RKO (cell line): ENCODE results near the gene TSPEAR.
"Not testable (repeated sequence)": the region's sequence is repeated elsewhere in the genome, so short reads cannot be mapped to it uniquely, and the experiment has no call there.

ENCODE experiments used
- DNase-seq: peaks from one replicate; pipeline ENCODE4 v3.0.0-alpha.2; 2016; ENCODE audit warnings: low spot score

The TSPEAR gene

GRCh38 chr21:44589094-44589493 is 122.3 kb downstream of the TSPEAR start:
- DNase-seq, result no peak

- no peak for DNase-seq
These were observed 125.5 kb downstream of the TSPEAR start for GRCh38 chr21:44585892-44586291.

GRCh38 chr21:44583800-44584147 is 127.6 kb downstream of the TSPEAR start:
- DNase-seq, result peak; percentile 14

- no peak for DNase-seq
These were observed 128.1 kb downstream of the TSPEAR start for GRCh38 chr21:44583089-44583799.

GRCh38 chr21:44582055-44582454 is 129.3 kb downstream of the TSPEAR start:
- DNase-seq, result no peak

- no peak for DNase-seq
These were observed 130.2 kb downstream of the TSPEAR start for GRCh38 chr21:44581158-44581557.

GRCh38 chr21:44580231-44580821 is 131.0 kb downstream of the TSPEAR start, which contains the start of gene KRTAP10-5:
TSS of gene KRTAP10-5 (minus strand) at chr21:44580604. CDS start at chr21:44580578, 26 bp downstream.
- DNase-seq, result not testable (repeated sequence)

GRCh38 chr21:44579833-44580144 is 131.6 kb downstream of the TSPEAR start:
- no peak for DNase-seq

- no peak for DNase-seq
These were observed 132.1 kb downstream of the TSPEAR start for GRCh38 chr21:44579056-44579832.

- DNase-seq, result no peak
These were observed 132.9 kb downstream of the TSPEAR start for GRCh38 chr21:44578371-44579055.

- DNase-seq, result no peak
These were observed 135.3 kb downstream of the TSPEAR start for GRCh38 chr21:44576025-44576420.

- DNase-seq, result no peak
These were observed 135.9 kb downstream of the TSPEAR start for GRCh38 chr21:44575307-44576024.

- DNase-seq, result peak; percentile 9
These were observed 136.7 kb downstream of the TSPEAR start for GRCh38 chr21:44574457-44575306.

- not testable (repeated sequence) for DNase-seq
These were observed 137.5 kb downstream of the TSPEAR start, which contains the start of gene KRTAP10-4 for GRCh38 chr21:44573630-44574456. TSS of gene KRTAP10-4 (plus strand) at chr21:44573729. CDS start at chr21:44573759, 30 bp downstream.

- peak; percentile 20 for DNase-seq
These were observed 138.3 kb downstream of the TSPEAR start for GRCh38 chr21:44572959-44573583.

GRCh38 chr21:44571844-44572782 is 139.3 kb downstream of the TSPEAR start:
- no peak for DNase-seq

- no peak for DNase-seq
These were observed 140.1 kb downstream of the TSPEAR start for GRCh38 chr21:44571296-44571695.

- no peak for DNase-seq
These were observed 141.4 kb downstream of the TSPEAR start for GRCh38 chr21:44569861-44570517.
